ENCODE results near the gene HNRNPA0.

The HNRNPA0 gene

DNA sequence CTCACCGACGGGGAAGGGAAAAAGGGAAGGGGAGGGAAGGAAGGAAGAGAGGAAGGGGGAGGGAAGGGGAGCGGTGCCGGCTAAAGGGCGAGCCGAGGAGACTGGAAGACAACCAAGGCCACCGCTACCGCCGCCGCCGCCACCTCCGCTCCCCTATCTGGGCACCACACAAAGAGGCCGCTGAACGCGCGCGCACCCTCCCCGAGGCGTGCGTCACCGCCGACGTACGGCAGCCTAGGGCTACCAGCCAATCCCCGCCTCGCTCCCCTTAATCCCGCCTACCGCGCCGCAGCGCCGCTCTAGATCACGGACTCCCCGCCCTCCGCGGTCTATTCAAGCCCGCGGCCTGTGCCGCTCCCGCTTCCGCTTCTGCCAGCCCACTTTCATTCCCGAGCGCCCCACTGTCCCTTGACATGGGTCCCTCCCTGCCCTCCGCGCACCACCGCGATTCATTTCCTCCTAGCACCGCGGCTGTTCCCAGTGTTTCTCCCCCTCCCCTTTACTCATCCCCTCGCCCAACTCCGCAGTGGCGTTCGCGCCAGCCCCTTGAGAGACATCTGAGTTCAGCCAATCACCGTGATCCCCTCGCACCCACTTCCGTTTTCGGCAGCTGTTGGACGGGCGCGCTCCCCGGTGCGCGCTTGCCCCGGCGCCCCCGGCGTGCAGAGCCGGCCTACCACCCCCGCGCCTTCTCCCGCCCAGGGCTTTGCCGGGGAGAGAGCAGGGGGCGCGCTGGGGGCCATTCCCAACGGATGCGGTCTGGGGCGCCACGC is at the start of gene HNRNPA0:
HNRNPA0 (minus strand) TSS at position 176 of the 773 bp plus-strand sequence. CDS start 297 bp downstream, outside the sequence.
- Histone ChIP-seq H2AFZ (ENCODE audit: low read depth, low read length) (0 out of 2 replicates have a peak within 1 kb of the TSS, but pooled peaks have one; percentile 74), H3K4me3 (ENCODE audit: low read length) (peak within 1 kb of the TSS; percentile 100), H3K4me2 (ENCODE audit: low read length) (peak within 1 kb of the TSS; percentile 90), H3K27ac (ENCODE audit: low read length) (peak within 1 kb of the TSS; percentile 89), H3K27me3 (ENCODE audit: low read depth, low read length) (0 out of 2 replicates have a peak, but pooled peaks cover 5% of the 10 kb centered on the region), H3K79me2 (ENCODE audit: low read length) (peaks cover 47% of the 10 kb centered on the region), H3K36me3 (replicated peaks; ENCODE audit: low read depth, low read length) (peaks cover 34% of the 10 kb centered on the region), H3K4me1 (ENCODE audit: low read length) (peaks cover 39% of the 10 kb centered on the region), H3K9me3 (ENCODE audit: insufficient read depth, low read length) (no peaks in the 10 kb centered on the region), H3K9ac (ENCODE audit: low read length) (peak within 1 kb of the TSS; percentile 95), H4K20me1 (ENCODE audit: insufficient read depth, low read length) (peaks cover 43% of the 10 kb centered on the region)
- TF ChIP-seq, protein P1, sequence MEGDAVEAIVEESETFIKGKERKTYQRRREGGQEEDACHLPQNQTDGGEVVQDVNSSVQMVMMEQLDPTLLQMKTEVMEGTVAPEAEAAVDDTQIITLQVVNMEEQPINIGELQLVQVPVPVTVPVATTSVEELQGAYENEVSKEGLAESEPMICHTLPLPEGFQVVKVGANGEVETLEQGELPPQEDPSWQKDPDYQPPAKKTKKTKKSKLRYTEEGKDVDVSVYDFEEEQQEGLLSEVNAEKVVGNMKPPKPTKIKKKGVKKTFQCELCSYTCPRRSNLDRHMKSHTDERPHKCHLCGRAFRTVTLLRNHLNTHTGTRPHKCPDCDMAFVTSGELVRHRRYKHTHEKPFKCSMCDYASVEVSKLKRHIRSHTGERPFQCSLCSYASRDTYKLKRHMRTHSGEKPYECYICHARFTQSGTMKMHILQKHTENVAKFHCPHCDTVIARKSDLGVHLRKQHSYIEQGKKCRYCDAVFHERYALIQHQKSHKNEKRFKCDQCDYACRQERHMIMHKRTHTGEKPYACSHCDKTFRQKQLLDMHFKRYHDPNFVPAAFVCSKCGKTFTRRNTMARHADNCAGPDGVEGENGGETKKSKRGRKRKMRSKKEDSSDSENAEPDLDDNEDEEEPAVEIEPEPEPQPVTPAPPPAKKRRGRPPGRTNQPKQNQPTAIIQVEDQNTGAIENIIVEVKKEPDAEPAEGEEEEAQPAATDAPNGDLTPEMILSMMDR (IDR thresholded peaks at IDR 0.05; ENCODE audit: low read depth, low read length): no peak
- TF ChIP-seq EZH2phosphoT487 (IDR thresholded peaks at IDR 0.05; ENCODE audit: low read depth): no peak

DNA sequence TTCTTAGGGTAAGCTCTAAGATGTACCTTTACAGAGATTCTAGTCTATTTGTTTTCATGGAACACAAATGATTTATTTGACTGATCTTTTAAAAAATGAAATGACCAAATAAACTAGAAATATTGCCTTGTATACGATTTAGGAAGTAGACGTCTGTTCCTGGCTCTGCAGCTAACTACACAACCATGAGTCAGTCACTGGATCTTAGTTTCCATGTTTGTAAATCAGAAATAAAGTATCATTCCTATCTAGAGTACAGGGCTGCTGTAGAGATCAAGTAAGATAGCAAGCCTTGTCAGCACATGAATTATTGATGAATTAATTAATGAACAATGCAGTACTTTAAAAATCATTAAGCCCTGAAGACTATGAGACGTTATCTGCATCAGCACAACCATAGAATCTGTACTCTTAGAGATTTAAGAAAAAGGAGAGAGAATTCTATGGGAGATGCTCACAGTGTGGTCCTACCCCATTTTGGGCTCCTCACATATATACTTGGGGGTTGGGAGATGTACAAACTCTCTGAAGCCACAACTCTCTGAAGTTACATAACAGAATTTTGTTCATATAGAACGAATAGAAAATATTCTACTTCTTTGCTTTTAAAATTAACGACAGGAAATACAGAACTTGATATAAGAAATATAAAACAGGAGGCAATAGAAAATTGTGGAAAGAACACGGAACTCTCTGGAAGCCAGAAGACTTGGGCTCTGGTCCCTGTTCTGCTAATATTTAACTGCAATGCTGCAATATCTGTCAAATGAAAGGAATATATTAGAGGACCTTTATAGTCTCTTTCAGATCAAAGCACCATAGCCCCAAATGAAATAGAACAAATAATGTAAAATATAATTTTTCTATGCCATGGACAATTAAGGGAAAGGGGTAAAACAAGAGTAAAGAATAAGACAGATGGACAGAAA is 48.4 kb upstream of the HNRNPA0 start:
- H4K20me1 ChIP-seq (ENCODE audit: insufficient read depth, low read length): no peaks in the 10 kb centered on the region
- H3K27ac ChIP-seq (ENCODE audit: low read length): no peak overlapping the region
- peaks cover 4% of the 10 kb centered on the region for H3K4me1 ChIP-seq (ENCODE audit: low read length)
- no peaks in the 10 kb centered on the region for H3K9me3 ChIP-seq (ENCODE audit: insufficient read depth, low read length)
- no peak overlapping the region for H2AFZ ChIP-seq (ENCODE audit: low read depth, low read length)
- no peak overlapping the region for H3K9ac ChIP-seq (ENCODE audit: low read length)
- no peak overlapping the region for H3K4me3 ChIP-seq (ENCODE audit: low read length)
- H3K27me3 ChIP-seq (ENCODE audit: low read depth, low read length): no peaks in the 10 kb centered on the region
- no peaks in the 10 kb centered on the region for H3K79me2 ChIP-seq (ENCODE audit: low read length)
- no peaks in the 10 kb centered on the region for H3K36me3 ChIP-seq (replicated peaks; ENCODE audit: low read depth, low read length)
- TF ChIP-seq EZH2phosphoT487 (IDR thresholded peaks at IDR 0.05; ENCODE audit: low read depth): no peak
- TF ChIP-seq, protein P1 (IDR thresholded peaks at IDR 0.05; ENCODE audit: low read depth, low read length): no peak
- no peak overlapping the region for H3K4me2 ChIP-seq (ENCODE audit: low read length)

DNA sequence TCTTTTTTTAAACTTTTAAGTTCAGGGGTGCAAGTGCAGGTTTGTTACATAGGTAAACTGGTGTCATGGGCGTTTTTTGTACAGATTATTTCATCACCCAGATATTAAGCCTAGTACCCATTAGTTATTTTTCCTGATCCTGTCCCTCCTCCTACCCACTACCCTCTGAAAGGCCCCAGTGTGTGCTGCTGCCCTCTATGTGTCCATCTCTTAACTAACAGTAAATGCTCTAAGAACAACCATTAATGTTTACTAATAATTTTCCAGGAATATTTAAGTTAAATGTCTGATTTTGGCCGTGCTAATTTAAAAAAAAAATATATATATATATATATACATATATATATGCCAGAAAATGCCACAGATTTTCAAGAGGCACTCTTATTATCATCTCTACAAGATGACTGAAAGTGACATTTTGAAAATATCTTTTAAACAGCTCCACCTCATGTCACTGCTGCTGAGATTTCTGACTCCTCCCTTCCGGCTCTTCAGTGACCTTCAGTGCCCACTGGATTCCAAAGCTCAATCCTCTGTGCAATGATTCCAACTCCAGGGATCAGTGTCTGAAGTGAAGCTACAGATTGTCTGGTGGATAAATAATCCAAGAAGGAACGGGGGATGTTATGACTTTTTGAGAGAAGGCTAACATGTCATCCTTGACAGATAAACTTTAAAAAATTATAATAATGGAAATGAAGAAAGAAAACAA is 46.7 kb upstream of the HNRNPA0 start:
- Histone ChIP-seq H3K4me2 (ENCODE audit: low read length) (no peak overlapping the region), H3K9me3 (ENCODE audit: insufficient read depth, low read length) (no peaks in the 10 kb centered on the region), H3K4me3 (ENCODE audit: low read length) (no peak overlapping the region), H3K9ac (ENCODE audit: low read length) (no peak overlapping the region), H3K27me3 (ENCODE audit: low read depth, low read length) (no peaks in the 10 kb centered on the region), H3K79me2 (ENCODE audit: low read length) (no peaks in the 10 kb centered on the region), H3K4me1 (ENCODE audit: low read length) (no peaks in the 10 kb centered on the region), H4K20me1 (ENCODE audit: insufficient read depth, low read length) (no peaks in the 10 kb centered on the region), H2AFZ (ENCODE audit: low read depth, low read length) (no peak overlapping the region), H3K36me3 (replicated peaks; ENCODE audit: low read depth, low read length) (no peaks in the 10 kb centered on the region), H3K27ac (ENCODE audit: low read length) (no peak overlapping the region)
- TF ChIP-seq EZH2phosphoT487 (IDR thresholded peaks at IDR 0.05; ENCODE audit: low read depth): no peak
- TF ChIP-seq, protein P1 (IDR thresholded peaks at IDR 0.05; ENCODE audit: low read depth, low read length): no peak

All from OCI-LY3 (cell line).